Endodermal cell (in vitro differentiated cells): ENCODE data around the gene STK17B. TPM values are rescaled to one million over a fixed set of nuclear protein-coding genes. Genes with fewer than 3 reads are reported as not detected.

ENCODE experiments used
- DNase-seq: peaks from one replicate; pipeline ENCODE4 v3.0.0-alpha.2; 2017
- H3K27ac ChIP-seq: 2 replicates; pipeline ENCODE4 v1.5.1; 2013; ENCODE audit warnings: mild to moderate bottlenecking, low read depth, low read length, moderate library complexity
- H3K27me3 ChIP-seq: 2 replicates; pipeline ENCODE4 v1.6.1; 2013; ENCODE audit warnings: mild to moderate bottlenecking, low read length, moderate library complexity; ENCODE audit not compliant: insufficient read depth, control insufficient read depth, poor library complexity, severe bottlenecking
- H3K36me3 ChIP-seq: 2 replicates; pipeline ENCODE4 v1.7.0; 2013; ENCODE audit warnings: mild to moderate bottlenecking, low read length, moderate library complexity; ENCODE audit not compliant: control insufficient read depth, insufficient read depth
- H3K4me1 ChIP-seq: one replicate; pipeline ENCODE4 v1.7.0; 2013; ENCODE audit warnings: low read length; ENCODE audit not compliant: control insufficient read depth, insufficient read depth
- H3K4me3 ChIP-seq: 2 replicates; pipeline ENCODE4 v1.5.1; 2013; ENCODE audit warnings: mild to moderate bottlenecking, low read length, moderate library complexity
- H3K9ac ChIP-seq: 2 replicates; pipeline ENCODE4 v1.6.1; 2013; ENCODE audit warnings: mild to moderate bottlenecking, low read length, moderate library complexity; ENCODE audit not compliant: poor library complexity, severe bottlenecking; ENCODE audit errors: extremely low read depth
- H3K9me3 ChIP-seq: 2 replicates; pipeline ENCODE4 v1.6.1; 2013; ENCODE audit warnings: mild to moderate bottlenecking, low read length, moderate library complexity; ENCODE audit not compliant: control insufficient read depth
- H3K27ac Mint-ChIP-seq: 2 replicates; pipeline ENCODE4 v1.8.0; 2020; ENCODE audit warnings: mixed read lengths
- H3K27me3 Mint-ChIP-seq: 2 replicates; pipeline ENCODE4 v1.8.0; 2021; ENCODE audit warnings: mild to moderate bottlenecking, mixed read lengths; ENCODE audit not compliant: insufficient read depth
- H3K36me3 Mint-ChIP-seq: 2 replicates; pipeline ENCODE4 v1.8.0; 2020; ENCODE audit warnings: low read depth, mixed read lengths
- H3K4me1 Mint-ChIP-seq: 2 replicates; pipeline ENCODE4 v1.8.0; 2020; ENCODE audit warnings: mixed read lengths
- H3K4me3 Mint-ChIP-seq: 2 replicates; pipeline ENCODE4 v1.8.0; 2020; ENCODE audit warnings: mild to moderate bottlenecking, moderate library complexity, mixed read lengths
- H3K9me3 Mint-ChIP-seq: 2 replicates; pipeline ENCODE4 v1.8.0; 2020; ENCODE audit warnings: mild to moderate bottlenecking, mixed read lengths
- WGBS, 2 experiments: methylation state at CpG; one replicate each; pipeline versions ENCODE4 v1.1.5 to v1.1.7; 2013; ENCODE audit warnings: missing lambda C conversion rate in 2 of 2, mixed read lengths in 1 of 2; ENCODE audit not compliant: insufficient coverage in 1 of 2, insufficient read length in 1 of 2; 5-methylcytosine and 5-hydroxymethylcytosine counted together
- total RNA-seq, 2 donors: library from RNA; stranded (reverse); fragmentation: NEBNext Ultra II Directional in 1 of 2; extraction: Animal tissue kit (Norgen Biotek cat#: 25700) in 1 of 2; gene quantifications; 2 replicates in 1 of 2; 3 replicates in 1 of 2; pipeline ENCODE4 v1.2.1, GENCODE V29; 2021
- TF ChIP-seq, protein P1 (sequence below): fragments of 200-600 bp; sonication (generic); conservative IDR thresholded peaks from 2 replicates; pipeline ENCODE4 v1.5.0; 2021; ENCODE audit warnings: antibody characterized with exemption, mild to moderate bottlenecking

Gene STK17B
- total RNA-seq, 2 donors from 2014 or later, result 6.2 to 10.8 TPM

GRCh38 chr2:196206804-196207203 is 35.4 kb upstream of the STK17B start:
- Mint-ChIP-seq H3K9me3 (peaks cover 2% of the 10 kb centered on the region), H3K36me3 (peaks cover 12% of the 10 kb centered on the region), H3K4me3 (no peak overlapping the region), H3K4me1 (peaks cover 4% of the 10 kb centered on the region), H3K27me3 (no peaks in the 10 kb centered on the region), H3K27ac (no peak overlapping the region)
- Histone ChIP-seq H3K27ac (no peak overlapping the region), H3K27me3 (no peaks in the 10 kb centered on the region), H3K9ac (no peak overlapping the region), H3K4me1 (no peaks in the 10 kb centered on the region), H3K9me3 (no peaks in the 10 kb centered on the region), H3K36me3 (no peaks in the 10 kb centered on the region), H3K4me3 (no peak overlapping the region)
- 84 to 100% methylated on average over 1 of the region's 1 CpG for WGBS, 2 experiments
- TF ChIP-seq, protein P1, sequence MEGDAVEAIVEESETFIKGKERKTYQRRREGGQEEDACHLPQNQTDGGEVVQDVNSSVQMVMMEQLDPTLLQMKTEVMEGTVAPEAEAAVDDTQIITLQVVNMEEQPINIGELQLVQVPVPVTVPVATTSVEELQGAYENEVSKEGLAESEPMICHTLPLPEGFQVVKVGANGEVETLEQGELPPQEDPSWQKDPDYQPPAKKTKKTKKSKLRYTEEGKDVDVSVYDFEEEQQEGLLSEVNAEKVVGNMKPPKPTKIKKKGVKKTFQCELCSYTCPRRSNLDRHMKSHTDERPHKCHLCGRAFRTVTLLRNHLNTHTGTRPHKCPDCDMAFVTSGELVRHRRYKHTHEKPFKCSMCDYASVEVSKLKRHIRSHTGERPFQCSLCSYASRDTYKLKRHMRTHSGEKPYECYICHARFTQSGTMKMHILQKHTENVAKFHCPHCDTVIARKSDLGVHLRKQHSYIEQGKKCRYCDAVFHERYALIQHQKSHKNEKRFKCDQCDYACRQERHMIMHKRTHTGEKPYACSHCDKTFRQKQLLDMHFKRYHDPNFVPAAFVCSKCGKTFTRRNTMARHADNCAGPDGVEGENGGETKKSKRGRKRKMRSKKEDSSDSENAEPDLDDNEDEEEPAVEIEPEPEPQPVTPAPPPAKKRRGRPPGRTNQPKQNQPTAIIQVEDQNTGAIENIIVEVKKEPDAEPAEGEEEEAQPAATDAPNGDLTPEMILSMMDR, result no peak
- no peak for DNase-seq

- Histone ChIP-seq H3K9me3 (no peaks in the 10 kb centered on the region), H3K4me1 (no peaks in the 10 kb centered on the region), H3K36me3 (no peaks in the 10 kb centered on the region), H3K4me3 (no peak overlapping the region), H3K27me3 (no peaks in the 10 kb centered on the region), H3K9ac (no peak overlapping the region), H3K27ac (no peak overlapping the region)
- peaks cover 2% of the 10 kb centered on the region for H3K9me3 Mint-ChIP-seq
- H3K36me3 Mint-ChIP-seq, result peaks cover 8% of the 10 kb centered on the region
- H3K4me3 Mint-ChIP-seq, result no peak overlapping the region
- TF ChIP-seq, protein P1, result no peak
- H3K27ac Mint-ChIP-seq, result no peak overlapping the region
- H3K27me3 Mint-ChIP-seq, result no peaks in the 10 kb centered on the region
- no peak for DNase-seq
- H3K4me1 Mint-ChIP-seq, result peaks cover 4% of the 10 kb centered on the region
These were observed 34.6 kb upstream of the STK17B start for GRCh38 chr2:196205881-196206435.

GRCh38 chr2:196205011-196205766 is 33.8 kb upstream of the STK17B start:
- H3K36me3 Mint-ChIP-seq, result peaks cover 7% of the 10 kb centered on the region
- Histone ChIP-seq H3K4me3 (no peak overlapping the region), H3K9me3 (no peaks in the 10 kb centered on the region), H3K27ac (no peak overlapping the region), H3K4me1 (no peaks in the 10 kb centered on the region), H3K36me3 (no peaks in the 10 kb centered on the region), H3K9ac (no peak overlapping the region), H3K27me3 (no peaks in the 10 kb centered on the region)
- H3K4me3 Mint-ChIP-seq, result no peak overlapping the region
- DNase-seq, result no peak
- H3K27me3 Mint-ChIP-seq, result no peaks in the 10 kb centered on the region
- H3K9me3 Mint-ChIP-seq, result peaks cover 2% of the 10 kb centered on the region
- H3K27ac Mint-ChIP-seq, result no peak overlapping the region
- H3K4me1 Mint-ChIP-seq, result peaks cover 4% of the 10 kb centered on the region
- 93% methylated on average over 3 to 5 of the region's 5 CpGs for WGBS, 2 experiments
- TF ChIP-seq, protein P1, result no peak
